ENCODE data around the gene CXCR1. TPM values are rescaled to one million over a fixed set of nuclear protein-coding genes. Genes with fewer than 3 reads are reported as not detected.

The CXCR1 gene
- total RNA-seq, 4 donors from 2014 or later: 0.21 to 0.66 TPM; not detected in 2

GRCh38 chr2:218137514-218137913, 29.2 kb downstream of the CXCR1 start:
- no peak for TF ChIP-seq EP300 (IDR thresholded peaks at IDR 0.05)
- TF ChIP-seq, protein P1, sequence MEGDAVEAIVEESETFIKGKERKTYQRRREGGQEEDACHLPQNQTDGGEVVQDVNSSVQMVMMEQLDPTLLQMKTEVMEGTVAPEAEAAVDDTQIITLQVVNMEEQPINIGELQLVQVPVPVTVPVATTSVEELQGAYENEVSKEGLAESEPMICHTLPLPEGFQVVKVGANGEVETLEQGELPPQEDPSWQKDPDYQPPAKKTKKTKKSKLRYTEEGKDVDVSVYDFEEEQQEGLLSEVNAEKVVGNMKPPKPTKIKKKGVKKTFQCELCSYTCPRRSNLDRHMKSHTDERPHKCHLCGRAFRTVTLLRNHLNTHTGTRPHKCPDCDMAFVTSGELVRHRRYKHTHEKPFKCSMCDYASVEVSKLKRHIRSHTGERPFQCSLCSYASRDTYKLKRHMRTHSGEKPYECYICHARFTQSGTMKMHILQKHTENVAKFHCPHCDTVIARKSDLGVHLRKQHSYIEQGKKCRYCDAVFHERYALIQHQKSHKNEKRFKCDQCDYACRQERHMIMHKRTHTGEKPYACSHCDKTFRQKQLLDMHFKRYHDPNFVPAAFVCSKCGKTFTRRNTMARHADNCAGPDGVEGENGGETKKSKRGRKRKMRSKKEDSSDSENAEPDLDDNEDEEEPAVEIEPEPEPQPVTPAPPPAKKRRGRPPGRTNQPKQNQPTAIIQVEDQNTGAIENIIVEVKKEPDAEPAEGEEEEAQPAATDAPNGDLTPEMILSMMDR (IDR thresholded peaks at IDR 0.05): no peak
- TF ChIP-seq POLR2A (IDR thresholded peaks at IDR 0.05): no peak
- no peak for DNase-seq (ENCODE audit: low spot score in 2 of 2)
- Histone ChIP-seq H3K36me3 (no peaks in the 10 kb centered on the region), H3K27me3 (peaks cover 0 to 5% of the 10 kb centered on the region in 2 donors), H3K4me3 (no peak overlapping the region), H3K9me3 (no peaks in the 10 kb centered on the region), H3K4me1 (no peaks in the 10 kb centered on the region), H3K27ac (no peak overlapping the region)
- 41 to 46% methylated on average over 3 of the region's 3 CpGs for WGBS, 2 donors

DNA sequence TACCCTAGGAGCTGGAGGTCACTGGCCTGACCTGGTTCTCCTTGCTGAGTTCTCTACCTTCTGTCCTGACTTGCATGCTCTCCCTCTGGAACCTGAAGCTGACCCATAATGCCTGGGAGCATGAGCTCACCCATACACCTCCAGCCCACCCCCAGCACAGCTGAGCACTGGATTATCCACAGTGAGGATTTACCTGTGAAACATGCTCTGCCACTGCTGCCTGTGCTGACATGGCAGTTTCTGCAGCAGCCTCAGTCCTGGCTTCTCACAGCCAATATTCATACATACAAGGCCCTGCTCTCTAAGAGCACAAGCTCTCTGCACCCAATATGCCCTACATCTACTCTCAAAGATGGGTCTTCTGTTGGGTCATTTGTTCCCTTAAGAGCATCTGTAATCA, 35.9 kb downstream of the CXCR1 start:
- TF ChIP-seq, protein P1 (IDR thresholded peaks at IDR 0.05): no peak
- TF ChIP-seq POLR2A (IDR thresholded peaks at IDR 0.05) (no peak), EP300 (IDR thresholded peaks at IDR 0.05) (no peak)
- Histone ChIP-seq H3K9me3 (no peaks in the 10 kb centered on the region), H3K27ac (no peak overlapping the region), H3K36me3 (no peaks in the 10 kb centered on the region), H3K4me3 (no peak overlapping the region), H3K27me3 (no peaks in the 10 kb centered on the region), H3K4me1 (peaks cover 0 to 4% (median 0%) of the 10 kb centered on the region in 4 donors)
- no peak for DNase-seq (ENCODE audit: low spot score in 2 of 2)

- Histone ChIP-seq H3K4me3 (no peak overlapping the region), H3K36me3 (no peaks in the 10 kb centered on the region), H3K4me1 (peaks cover 0 to 5% (median 0%) of the 10 kb centered on the region in 4 donors), H3K9me3 (no peaks in the 10 kb centered on the region), H3K27ac (no peak overlapping the region), H3K27me3 (no peaks in the 10 kb centered on the region)
- TF ChIP-seq POLR2A (IDR thresholded peaks at IDR 0.05) (no peak), EP300 (IDR thresholded peaks at IDR 0.05) (no peak)
- TF ChIP-seq, protein P1 (IDR thresholded peaks at IDR 0.05): no peak
- DNase-seq (ENCODE audit: low spot score in 2 of 2): no peak
- 82 to 95% methylated on average over 2 of the region's 2 CpGs for WGBS, 2 donors
These were observed 36.4 kb downstream of the CXCR1 start for GRCh38 chr2:218130377-218130776.

GRCh38 chr2:218129458-218130135, 37.2 kb downstream of the CXCR1 start:
- no peaks in the 10 kb centered on the region for H3K27me3 ChIP-seq
- no peak overlapping the region for H3K27ac ChIP-seq
- H3K4me3 ChIP-seq: no peak overlapping the region
- 52 to 58% methylated on average over 6 of the region's 6 CpGs for WGBS, 2 donors
- DNase-seq (ENCODE audit: low spot score in 2 of 2): no peak
- H3K9me3 ChIP-seq: no peaks in the 10 kb centered on the region
- TF ChIP-seq, protein P1 (IDR thresholded peaks at IDR 0.05): no peak
- TF ChIP-seq POLR2A (IDR thresholded peaks at IDR 0.05) (no peak), EP300 (IDR thresholded peaks at IDR 0.05) (no peak)
- no peaks in the 10 kb centered on the region for H3K36me3 ChIP-seq
- peaks cover 0 to 13% (median 0%) of the 10 kb centered on the region in 4 donors for H3K4me1 ChIP-seq

- no peaks in the 10 kb centered on the region for H3K27me3 ChIP-seq
- H3K4me3 ChIP-seq: no peak overlapping the region
- 83 to 84% methylated on average over 6 of the region's 6 CpGs for WGBS, 2 donors
- H3K27ac ChIP-seq: no peak overlapping the region
- H3K9me3 ChIP-seq: no peaks in the 10 kb centered on the region
- no peaks in the 10 kb centered on the region for H3K36me3 ChIP-seq
- H3K4me1 ChIP-seq: peaks cover 0 to 13% (median 0%) of the 10 kb centered on the region in 4 donors
- no peak for TF ChIP-seq EP300 (IDR thresholded peaks at IDR 0.05)
- TF ChIP-seq, protein P1 (IDR thresholded peaks at IDR 0.05): no peak
- TF ChIP-seq POLR2A (IDR thresholded peaks at IDR 0.05): no peak
- no peak for DNase-seq (ENCODE audit: low spot score in 2 of 2)
These were observed 37.8 kb downstream of the CXCR1 start for GRCh38 chr2:218128781-218129457.
